Brain microvascular endothelial cell (primary cell): ENCODE measurements around the gene CDH13.

Source experiments
- DNase-seq: peaks from one replicate; pipeline ENCODE4 v3.0.0-alpha.2; 2020
- H3K27ac ChIP-seq: fragments of 250-450 bp; sonication (Bioruptor Pico); 2 replicates; pipeline ENCODE4 v1.5.1; 2020; ENCODE audit warnings: mild to moderate bottlenecking, moderate library complexity
- H3K27me3 ChIP-seq: fragments of 250-450 bp; sonication (Bioruptor Pico); replicated peaks from 2 replicates; pipeline ENCODE4 v1.5.1; 2020; ENCODE audit warnings: mild to moderate bottlenecking
- H3K36me3 ChIP-seq: fragments of 250-450 bp; sonication (Bioruptor Pico); replicated peaks from 2 replicates; pipeline ENCODE4 v1.5.1; 2020; ENCODE audit warnings: mild to moderate bottlenecking
- H3K4me3 ChIP-seq: 2 replicates; pipeline ENCODE4 v1.5.1; 2011; ENCODE audit warnings: low read depth, mild to moderate bottlenecking, control low read depth, low read length, moderate library complexity
- CTCF ChIP-seq: IDR thresholded peaks from 2 replicates; pipeline ENCODE4 v1.5.1; 2011; ENCODE audit warnings: low read depth, mild to moderate bottlenecking, moderate library complexity, low read length, control low read depth, inconsistent platforms; ENCODE audit errors: missing control alignments
- in situ Hi-C: cut with HindIII; loops from 2 replicates; pipeline ENCODE4 v1.10.0; 2017; ENCODE audit warnings: low sequenced_read_pairs, low pct_ligation_motif_present

Gene CDH13

GRCh38 chr16:83806731-83807130 lies 1180.0 kb downstream of the CDH13 start:
- no peak for DNase-seq
- Histone ChIP-seq H3K27me3 (no peaks in the 10 kb centered on the region), H3K4me3 (no peak overlapping the region), H3K27ac (no peak overlapping the region), H3K36me3 (peaks cover 4% of the 10 kb centered on the region)
- in situ Hi-C loops = no loop called here
- no peak for TF ChIP-seq CTCF

- in situ Hi-C loops = no loop called here
- Histone ChIP-seq H3K27me3 (no peaks in the 10 kb centered on the region), H3K27ac (no peak overlapping the region), H3K36me3 (peaks cover 7% of the 10 kb centered on the region), H3K4me3 (peak overlapping the region; percentile 17)
- no peak for DNase-seq
- TF ChIP-seq CTCF = no peak
These were observed 1180.5 kb downstream of the CDH13 start for GRCh38 chr16:83807327-83807709.

GRCh38 chr16:83807710-83808572 lies 1181.2 kb downstream of the CDH13 start, which contains the start of gene HSBP1:
Gene HSBP1, plus strand, starts transcription at chr16:83807978. Its CDS starts 99 bp downstream, at chr16:83808077.
- no peak for TF ChIP-seq CTCF
- DNase-seq = peak; percentile 91
- peak within 1 kb of the TSS; percentile 72 for H3K27ac ChIP-seq
- H3K36me3 ChIP-seq = peaks cover 11% of the 10 kb centered on the region
- H3K27me3 ChIP-seq = no peaks in the 10 kb centered on the region
- peak within 1 kb of the TSS; percentile 88 for H3K4me3 ChIP-seq
- in situ Hi-C loops = no loop called here

- in situ Hi-C loops = no loop called here
- peak overlapping the region; percentile 72 for H3K27ac ChIP-seq
- H3K36me3 ChIP-seq = peaks cover 12% of the 10 kb centered on the region
- TF ChIP-seq CTCF = no peak
- DNase-seq = no peak
- H3K4me3 ChIP-seq = peak overlapping the region; percentile 88
- H3K27me3 ChIP-seq = no peaks in the 10 kb centered on the region
These were observed 1181.8 kb downstream of the CDH13 start for GRCh38 chr16:83808573-83809014.

- H3K27ac ChIP-seq = no peak overlapping the region
- peak overlapping the region; percentile 88 for H3K4me3 ChIP-seq
- TF ChIP-seq CTCF = no peak
- no peaks in the 10 kb centered on the region for H3K27me3 ChIP-seq
- peaks cover 12% of the 10 kb centered on the region for H3K36me3 ChIP-seq
- in situ Hi-C loops = no loop called here
- DNase-seq = no peak
These were observed 1182.3 kb downstream of the CDH13 start for GRCh38 chr16:83809092-83809491.
